GM21528 (cell line): ENCODE results near the gene GOLGA6L7.
"Not testable (repeated sequence)": the region's sequence is repeated elsewhere in the genome, so short reads cannot be mapped to it uniquely, and the experiment has no call there.

Source experiments
- ATAC-seq: cut with Tn5 transposase; IDR thresholded peaks from one replicate; pipeline ENCODE4 v1.9.1; 2021; ENCODE audit warnings: mild to moderate bottlenecking, moderate library complexity; ENCODE audit not compliant: unreplicated experiment, low FRiP score

GOLGA6L7 gene

GRCh38 chr15:28848521-28848920 lies at the start of gene GOLGA6L7:
GOLGA6L7 (minus strand) TSS chr15:28848644; CDS start chr15:28848549, 95 bp downstream.
- not testable (repeated sequence) for ATAC-seq

- ATAC-seq, result no peak
Observed at GRCh38 chr15:28897861-28898585, 49.6 kb upstream of the GOLGA6L7 start.

GRCh38 chr15:28896951-28897350 lies 48.5 kb upstream of the GOLGA6L7 start:
- no peak for ATAC-seq

GRCh38 chr15:28895566-28895965 lies 47.1 kb upstream of the GOLGA6L7 start:
- no peak for ATAC-seq

GRCh38 chr15:28895146-28895545 lies 46.7 kb upstream of the GOLGA6L7 start:
- ATAC-seq, result no peak

GRCh38 chr15:28894631-28895030 lies 46.2 kb upstream of the GOLGA6L7 start:
- ATAC-seq, result no peak

- no peak for ATAC-seq
Observed at GRCh38 chr15:28892789-28893610, 44.6 kb upstream of the GOLGA6L7 start.

- no peak for ATAC-seq
Observed at GRCh38 chr15:28891588-28891987, 43.1 kb upstream of the GOLGA6L7 start.

GRCh38 chr15:28890711-28891495 lies 42.5 kb upstream of the GOLGA6L7 start:
- no peak for ATAC-seq

GRCh38 chr15:28890291-28890690 lies 41.8 kb upstream of the GOLGA6L7 start:
- ATAC-seq, result not testable (repeated sequence)

- ATAC-seq, result not testable (repeated sequence)
Observed at GRCh38 chr15:28889871-28890270, 41.4 kb upstream of the GOLGA6L7 start.

- ATAC-seq, result no peak
Observed at GRCh38 chr15:28889346-28889745, 40.9 kb upstream of the GOLGA6L7 start.

GRCh38 chr15:28888900-28889299 lies 40.5 kb upstream of the GOLGA6L7 start:
- ATAC-seq, result no peak

- no peak for ATAC-seq
Observed at GRCh38 chr15:28888302-28888894, 40.0 kb upstream of the GOLGA6L7 start.

GRCh38 chr15:28887339-28888174 lies 39.1 kb upstream of the GOLGA6L7 start:
- no peak for ATAC-seq

- ATAC-seq, result no peak
Observed at GRCh38 chr15:28886431-28887338, 38.2 kb upstream of the GOLGA6L7 start.

GRCh38 chr15:28885630-28886430 lies 37.4 kb upstream of the GOLGA6L7 start, which contains the start of gene APBA2:
APBA2 (plus strand) TSS chr15:28885974; CDS start chr15:29053885, 167,911 bp downstream.
- no peak for ATAC-seq
